Ramos (cell line): ENCODE measurements around the gene RNASEH2B.

ENCODE experiments used
- in situ Hi-C: fragments of 300-500 bp; cut with MboI; formaldehyde crosslinking; loops from one replicate; pipeline ENCODE4 v1.14.3; 2022; ENCODE audit warnings: low sequenced_read_pairs; ENCODE audit not compliant: unreplicated experiment

Gene RNASEH2B

DNA sequence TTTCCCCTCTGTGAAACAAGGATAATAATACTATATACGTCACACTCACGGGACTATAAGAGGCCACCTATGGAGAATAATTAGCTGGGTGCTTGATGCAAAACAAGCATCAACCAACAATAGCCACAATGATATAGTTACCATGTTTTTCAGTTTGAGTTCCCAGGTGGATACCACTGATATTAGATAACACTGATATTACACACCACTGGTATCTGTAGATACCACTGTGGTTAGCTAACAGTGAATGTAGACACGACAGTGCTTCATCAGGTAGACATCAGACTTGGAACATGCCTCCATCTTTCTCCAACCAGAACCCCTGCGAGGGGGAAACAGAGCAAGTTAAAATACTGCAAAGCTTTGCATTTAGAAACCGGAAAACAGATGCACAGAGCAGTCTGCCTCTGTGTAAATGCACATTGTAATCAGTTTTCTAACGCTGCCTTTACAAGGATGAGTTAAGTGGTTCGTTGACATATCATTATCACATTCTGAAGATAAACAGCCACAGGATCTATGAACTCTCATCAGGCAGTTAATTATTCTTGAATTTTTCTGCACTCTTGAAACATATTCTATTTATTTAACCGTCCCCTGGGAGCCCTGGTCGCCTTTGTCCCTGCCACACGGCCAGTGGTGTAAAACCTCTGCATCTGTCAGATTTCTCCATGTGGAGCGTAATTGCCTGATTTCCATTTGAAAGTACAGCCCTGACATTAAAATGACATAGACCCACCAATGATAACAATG lies 80.7 kb downstream of the RNASEH2B start:
- in situ Hi-C loops: no loop called here

GRCh38 chr13:50990818-50991506 lies 81.4 kb downstream of the RNASEH2B start:
- in situ Hi-C loops: no loop called here

DNA sequence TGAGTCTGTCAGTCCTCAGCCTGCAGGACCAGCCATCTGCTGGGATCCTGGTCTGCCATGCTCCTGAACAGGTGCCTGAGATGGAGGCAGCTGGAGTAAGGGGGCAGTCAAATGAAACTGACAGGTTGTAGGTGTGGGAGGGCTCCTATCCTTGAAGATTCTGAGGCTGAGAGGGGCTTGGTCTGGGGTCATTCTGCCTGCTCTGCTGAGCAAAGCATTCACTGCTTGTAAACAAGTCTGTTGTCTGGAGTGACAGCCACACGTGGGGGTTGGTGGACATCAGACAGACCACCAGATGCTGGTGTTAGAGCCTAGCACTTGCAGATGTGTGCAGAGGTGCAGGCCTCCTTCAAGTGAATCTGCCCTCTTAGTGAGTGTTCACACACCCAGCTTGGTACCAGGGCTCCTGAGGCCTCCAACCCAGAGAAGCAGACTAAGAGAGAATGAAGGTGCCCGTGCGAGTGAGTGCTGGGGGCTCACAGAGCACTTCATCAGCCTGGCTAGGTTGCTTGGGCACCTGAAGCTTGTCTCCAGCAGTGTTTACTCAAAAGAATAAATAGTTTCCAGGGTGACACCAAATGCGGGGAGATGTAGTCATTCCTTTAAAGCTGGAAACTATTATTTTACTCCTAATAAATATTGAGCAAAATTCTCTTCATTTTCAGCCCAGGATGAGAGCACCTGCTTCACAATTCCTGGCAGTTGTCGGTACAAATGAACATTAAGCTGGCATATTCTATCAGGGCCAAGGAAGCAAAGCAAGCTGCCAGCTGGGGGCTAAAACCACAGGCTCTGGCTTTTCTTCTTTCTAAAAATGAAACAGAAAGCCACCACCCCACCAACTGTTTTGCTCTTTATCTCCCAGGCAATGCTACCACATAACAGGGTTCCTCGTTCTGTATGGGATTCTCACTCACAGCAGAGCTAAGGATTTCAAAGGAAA lies 82.3 kb downstream of the RNASEH2B start:
- in situ Hi-C loops: no loop called here

DNA sequence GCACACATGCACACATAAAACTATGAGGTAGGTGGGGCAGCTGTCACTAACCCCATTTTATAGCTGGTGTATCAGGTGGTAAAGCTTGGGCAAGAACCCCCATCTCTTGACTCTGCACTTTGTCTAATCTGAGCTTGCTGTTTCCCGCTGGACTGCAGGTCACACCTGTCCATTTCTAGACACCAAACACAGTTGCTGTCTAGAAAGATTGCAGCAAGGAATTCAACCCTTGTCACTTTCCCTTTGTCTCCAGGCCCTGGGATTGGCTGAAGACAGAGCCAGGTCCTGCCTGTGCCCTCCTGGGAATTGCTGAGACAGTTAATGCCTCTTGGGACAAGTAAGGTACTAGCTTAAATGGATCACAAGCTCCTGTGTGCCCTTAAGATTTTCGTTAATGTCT lies 83.8 kb downstream of the RNASEH2B start:
- in situ Hi-C loops: no loop called here

DNA sequence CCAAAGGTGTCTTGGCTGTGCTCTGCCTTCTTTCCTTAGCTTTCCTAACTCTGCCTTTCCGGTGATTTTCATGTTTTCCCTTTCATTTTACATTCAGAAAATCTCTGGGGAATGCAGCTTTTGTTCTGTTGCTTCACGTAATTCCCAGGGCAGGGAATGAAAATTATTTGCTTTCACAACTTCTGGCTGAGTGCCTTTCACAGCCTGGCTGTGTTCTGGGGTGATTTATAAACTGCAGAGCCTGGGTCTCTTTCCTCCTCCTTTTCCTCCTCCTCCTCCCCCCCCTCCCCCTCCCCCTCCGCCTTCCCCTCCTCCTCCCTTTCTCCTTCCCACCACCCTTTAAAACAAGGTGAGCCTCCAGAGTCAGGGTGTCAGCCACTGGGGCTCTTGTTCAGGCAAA lies 84.3 kb downstream of the RNASEH2B start:
- in situ Hi-C loops: no loop called here

DNA sequence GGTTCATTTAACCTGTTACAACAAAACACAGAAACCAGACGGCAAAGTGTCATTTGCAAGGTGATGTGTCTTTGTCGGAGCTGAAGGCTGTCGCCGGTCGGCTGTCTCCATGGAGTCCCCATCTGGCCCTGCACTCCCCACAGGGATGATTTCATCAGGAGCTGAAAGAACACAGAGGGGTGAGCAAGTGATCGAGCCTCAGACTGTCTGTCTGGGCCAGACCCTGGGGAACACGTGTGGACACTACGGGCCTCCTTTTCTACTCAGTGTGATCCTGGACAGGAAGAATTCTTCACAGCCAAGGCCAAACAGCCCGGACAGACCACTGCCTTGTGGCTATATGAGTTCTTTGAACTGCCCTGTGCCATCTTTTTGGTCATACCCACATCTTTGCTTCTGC lies 85.1 kb downstream of the RNASEH2B start:
- in situ Hi-C loops: no loop called here

GRCh38 chr13:50995854-50996253 lies 86.3 kb downstream of the RNASEH2B start:
- in situ Hi-C loops: no loop called here

DNA sequence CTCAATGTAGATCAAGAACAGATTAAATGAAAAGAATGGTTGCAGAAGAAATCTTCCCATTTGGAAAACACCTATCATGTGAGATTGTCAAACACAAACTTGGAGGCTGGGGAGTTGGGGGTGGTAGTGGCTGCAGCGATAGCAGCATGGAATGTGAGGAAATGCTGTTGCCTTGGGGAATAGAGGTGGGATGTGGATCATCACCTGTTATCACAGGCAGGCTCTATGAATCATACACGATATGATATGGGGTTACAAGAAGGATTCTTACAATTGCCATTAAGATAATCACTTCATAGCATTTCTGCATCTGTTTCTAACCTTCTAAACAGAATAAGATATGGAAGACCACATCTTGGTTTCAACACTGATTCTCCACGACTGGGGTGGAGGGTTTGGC lies 88.7 kb downstream of the RNASEH2B start:
- in situ Hi-C loops: no loop called here

- in situ Hi-C loops: no loop called here
Measured at GRCh38 chr13:50999641-51000040, 90.0 kb downstream of the RNASEH2B start.

DNA sequence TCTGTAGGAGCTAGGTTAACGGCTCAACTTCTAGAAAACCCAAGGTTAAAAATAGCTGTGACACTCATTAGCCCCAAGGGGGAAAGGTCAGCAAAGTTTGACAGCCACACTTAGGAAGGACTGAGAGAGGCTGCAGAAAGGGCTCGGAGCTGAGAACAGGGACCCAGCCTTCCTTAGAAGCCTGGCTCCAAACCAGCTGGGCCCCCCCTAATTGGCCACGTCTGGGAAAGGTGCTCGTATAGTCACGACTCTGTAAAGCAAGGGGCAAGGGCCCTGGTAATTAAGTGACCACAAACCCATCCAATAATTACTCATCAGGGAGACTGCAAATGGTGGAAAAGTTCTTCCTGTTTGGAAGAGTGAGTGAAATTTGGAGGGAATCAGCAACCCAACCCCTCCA lies 90.5 kb downstream of the RNASEH2B start:
- in situ Hi-C loops: no loop called here

GRCh38 chr13:51000571-51001260 lies 91.1 kb downstream of the RNASEH2B start:
- in situ Hi-C loops: no loop called here

DNA sequence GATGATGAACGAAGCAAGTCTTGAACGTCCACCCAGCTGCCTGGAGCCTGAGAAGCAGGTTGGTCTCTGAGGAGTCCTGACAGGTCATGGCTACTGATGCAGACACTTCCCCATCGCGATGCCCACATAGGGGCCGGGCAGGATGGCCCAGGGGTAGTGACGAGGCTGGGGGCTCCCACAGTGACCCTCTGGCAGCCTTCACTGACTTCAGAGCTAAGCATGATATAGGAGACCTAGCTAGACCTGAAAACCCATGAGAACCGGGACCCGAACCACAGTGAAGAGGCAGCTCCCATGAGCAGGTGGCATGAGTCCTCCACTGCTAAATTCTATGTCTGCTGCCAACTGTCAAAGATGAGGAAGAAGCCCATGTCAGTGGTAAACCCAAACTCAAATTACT lies 91.7 kb downstream of the RNASEH2B start:
- in situ Hi-C loops: no loop called here

- in situ Hi-C loops: no loop called here
Measured at GRCh38 chr13:51002736-51003135, 93.1 kb downstream of the RNASEH2B start.

DNA sequence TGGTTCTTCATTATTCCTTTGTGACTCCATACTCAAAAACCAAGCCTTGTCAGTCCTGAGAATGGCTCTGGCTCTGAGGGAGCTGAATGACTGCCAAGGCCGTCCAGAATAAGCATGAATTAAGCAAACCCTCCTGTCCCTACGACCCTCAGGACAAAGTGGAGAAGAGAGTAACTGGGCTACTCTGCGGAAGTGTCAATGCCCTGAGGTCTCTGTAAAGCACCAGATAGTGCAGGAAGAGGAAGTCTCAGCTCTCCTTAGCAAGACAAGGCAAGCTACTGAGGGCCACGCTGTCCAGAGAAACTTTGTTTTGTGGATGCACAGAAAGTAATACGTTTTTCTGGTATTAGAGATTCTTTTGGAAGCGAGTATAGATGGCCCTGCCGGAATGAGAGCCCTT lies 94.1 kb downstream of the RNASEH2B start:
- in situ Hi-C loops: no loop called here

DNA sequence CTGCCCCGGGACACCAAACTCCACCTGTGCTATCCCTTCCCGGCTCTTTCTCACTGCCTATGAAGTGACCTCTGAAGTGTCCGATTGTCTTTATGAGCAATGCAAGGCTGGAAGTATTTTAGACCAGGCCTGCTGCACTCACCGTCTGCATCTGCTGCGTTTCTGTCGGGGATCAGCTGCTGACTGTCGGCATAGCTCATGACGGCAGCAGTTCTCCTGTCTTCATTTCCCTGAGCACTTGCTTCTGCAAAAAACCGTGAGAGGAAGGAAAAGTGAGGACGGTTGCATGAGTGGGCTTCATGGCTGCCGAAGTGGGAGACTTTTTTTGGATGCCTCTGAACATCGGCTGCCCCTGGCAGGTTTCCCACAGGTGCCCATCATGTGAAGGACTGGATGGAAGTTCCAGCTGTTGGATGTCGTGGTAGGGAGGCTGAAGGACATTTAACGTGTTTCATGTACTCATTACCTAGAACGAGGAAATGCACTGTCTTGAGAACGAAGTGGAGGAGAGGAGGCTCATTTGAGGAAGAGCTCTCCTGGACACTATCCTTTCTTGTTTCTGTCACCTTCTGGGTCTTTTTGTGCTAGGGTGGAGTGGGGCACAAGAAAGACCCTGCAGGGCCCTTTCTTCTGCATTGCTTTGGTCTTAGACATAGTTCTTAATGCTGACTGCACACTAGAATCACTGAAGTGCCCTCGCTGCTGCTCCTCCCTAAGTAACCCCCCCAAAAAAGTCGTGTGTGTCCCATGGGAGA lies 94.7 kb downstream of the RNASEH2B start:
- in situ Hi-C loops: no loop called here

DNA sequence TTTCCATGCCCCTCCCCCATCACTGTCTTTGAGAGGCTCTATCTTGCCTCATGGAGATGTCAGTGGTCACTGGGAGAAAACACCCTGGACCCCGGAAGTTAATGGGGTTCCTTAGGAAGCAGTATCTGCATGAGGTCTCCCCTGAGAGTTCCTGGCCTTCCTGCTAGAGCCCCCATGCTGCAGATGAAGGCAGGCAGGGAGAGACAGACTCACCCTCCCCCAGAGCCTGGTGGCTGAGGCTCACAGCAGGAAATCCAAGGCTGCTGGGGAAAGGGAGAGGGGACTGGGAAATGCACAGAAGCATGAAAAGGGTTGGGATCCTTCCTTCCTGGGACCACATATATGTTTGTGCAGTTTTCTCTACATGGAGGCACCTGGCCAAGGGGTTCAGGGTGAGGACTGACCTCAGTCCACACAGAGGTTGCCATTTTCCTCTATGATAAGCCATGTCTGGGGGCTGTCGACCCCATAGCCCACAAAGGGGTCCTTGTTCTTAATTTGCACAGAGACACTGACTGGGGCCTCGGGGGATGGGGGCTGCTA lies 95.4 kb downstream of the RNASEH2B start:
- in situ Hi-C loops: no loop called here

GRCh38 chr13:51005566-51005965 lies 96.0 kb downstream of the RNASEH2B start:
- in situ Hi-C loops: no loop called here
